ENCODE results near the gene ZNRF3. TPM values are rescaled to one million over a fixed set of nuclear protein-coding genes. Genes with fewer than 3 reads are reported as not detected.
A peak's percentile ranks its signal among the peaks of the same experiment; 100 is the strongest.
"Not testable (repeated sequence)": the region's sequence is repeated elsewhere in the genome, so short reads cannot be mapped to it uniquely, and the experiment has no call there.

ZNRF3 gene
- total RNA-seq, 8 experiments from 2014 or later = 3.0 to 11.3 (median 5.2) TPM

DNA sequence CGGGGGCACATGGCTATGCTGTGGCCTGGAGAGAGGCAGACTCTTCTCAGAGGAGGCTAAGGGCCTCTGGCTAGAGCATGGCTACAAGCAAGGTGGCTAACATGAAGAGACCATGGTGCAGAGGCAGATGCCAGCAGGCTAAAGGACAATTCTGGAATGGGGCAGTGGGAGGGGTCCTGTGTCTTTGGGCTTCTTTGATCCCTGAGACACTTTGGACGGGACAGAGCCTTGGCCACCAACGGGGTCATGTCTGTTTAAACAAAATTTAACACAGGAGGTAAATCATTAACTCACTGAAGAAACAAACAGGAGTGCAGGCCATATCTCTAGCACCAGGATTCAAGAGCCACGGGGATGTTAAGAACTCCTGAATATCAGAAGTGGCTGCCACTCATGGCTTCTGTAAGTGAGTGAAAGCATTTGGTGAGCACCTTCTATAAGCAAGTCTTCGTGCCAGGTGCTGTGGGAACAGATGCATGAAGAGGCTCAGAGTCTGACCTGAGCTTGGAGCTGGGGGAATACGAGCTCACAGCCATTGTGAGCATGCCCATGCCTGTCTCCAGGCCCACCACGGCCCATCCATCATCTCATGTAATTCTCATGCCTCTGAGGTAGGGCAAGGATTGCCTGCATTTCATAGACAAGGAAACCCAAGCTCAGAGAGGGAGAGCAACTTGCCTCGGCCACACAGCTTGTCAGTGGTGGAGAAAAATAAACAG lies 18.3 kb upstream of the ZNRF3 start:
- 0 to 65% (median 48%) methylated on average over 2 to 7 of the region's 8 CpGs; no CpG with 5 or more reads in 2 of the 10 experiments for WGBS, 10 experiments
- no peaks in the 10 kb centered on the region for H3K4me1 ChIP-seq (replicated peaks in 1 of 2)
- no peak for ATAC-seq (replicated peaks in 6 of 8)
- H3K4me3 ChIP-seq = no peak overlapping the region
- H3K27ac ChIP-seq = no peak overlapping the region
- in situ Hi-C loops (cut with MboI; ENCODE audit: low pct_unique_long_range_greater_than_20kb in 2 of 9, low sequenced_read_pairs in 9 of 9, unreplicated experiment in 9 of 9) = loop anchor here in 7 of 9 experiments (25.0 kb wide), 3 partner anchors 103 to 397 kb away; partner anchors contain the start of genes CCDC117 (in 1 of the 7), EWSR1 (in 1 of the 7) and RHBDD3 (in 1 of the 7)

DNA sequence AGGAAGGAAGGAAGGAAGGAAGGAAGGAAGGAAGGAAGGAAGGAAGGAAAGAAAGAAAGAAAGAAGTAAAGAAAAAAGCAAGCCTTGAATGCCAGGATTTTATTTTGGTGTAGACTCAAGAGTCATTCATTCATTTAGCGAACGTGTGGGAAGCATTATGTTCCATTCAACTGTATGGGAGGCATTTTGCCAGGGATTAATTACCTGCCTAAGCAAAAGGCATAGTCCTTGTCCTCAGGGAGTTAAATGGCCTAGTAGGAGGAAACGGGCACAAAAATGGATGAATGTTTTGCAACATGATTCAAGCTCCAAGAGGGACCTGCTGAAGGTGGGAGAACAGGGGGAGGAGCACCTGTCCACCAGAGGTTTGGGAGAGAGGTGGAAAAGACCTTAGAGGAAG lies 16.2 kb upstream of the ZNRF3 start:
- in situ Hi-C loops (cut with MboI; ENCODE audit: low pct_unique_long_range_greater_than_20kb in 2 of 9, low sequenced_read_pairs in 9 of 9, unreplicated experiment in 9 of 9) = loop anchor here in 7 of 9 experiments (25.0 kb wide), 3 partner anchors 105 to 395 kb away; partner anchors contain the start of genes CCDC117 (in 1 of the 7), EWSR1 (in 1 of the 7) and RHBDD3 (in 1 of the 7)
- Histone ChIP-seq H3K4me3 (no peak overlapping the region), H3K27ac (no peak overlapping the region), H3K4me1 (replicated peaks in 1 of 2) (no peaks in the 10 kb centered on the region)
- WGBS, 10 experiments = 76 to 80% (median 80%) methylated on average over 1 to 3 of the region's 3 CpGs; no CpG with 5 or more reads in 7 of the 10 experiments
- ATAC-seq (replicated peaks in 6 of 8) = no peak

DNA sequence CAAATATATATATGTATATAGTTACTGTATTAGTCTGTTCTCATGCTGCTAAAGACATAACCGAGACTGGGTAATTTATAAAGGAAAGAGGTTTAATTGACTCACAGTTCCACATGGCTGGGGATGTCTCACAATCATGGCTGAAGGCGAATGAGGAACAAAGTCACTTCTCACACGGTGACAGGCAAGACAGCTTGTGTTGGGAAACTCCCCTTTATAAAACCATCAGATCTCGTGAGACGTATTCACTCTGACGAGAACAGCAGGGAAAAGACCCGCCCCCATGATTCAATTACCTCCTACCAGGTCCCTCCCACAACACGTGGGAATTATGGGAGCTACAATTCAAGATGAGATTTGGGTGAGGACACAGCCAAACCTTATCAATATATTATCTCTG lies 15.0 kb upstream of the ZNRF3 start:
- not testable (repeated sequence) for H3K27ac ChIP-seq; H3K4me3 ChIP-seq; H3K4me1 ChIP-seq (replicated peaks in 1 of 2)
- ATAC-seq (replicated peaks in 6 of 8) = peak in 4 of 8 experiments; percentile 41 to 74 (median 56)
- WGBS, 10 experiments = 43 to 100% (median 68%) methylated on average over 1 to 8 of the region's 8 CpGs; no CpG with 5 or more reads in 2 of the 10 experiments
- in situ Hi-C loops (cut with MboI; ENCODE audit: low pct_unique_long_range_greater_than_20kb in 2 of 9, low sequenced_read_pairs in 9 of 9, unreplicated experiment in 9 of 9) = loop anchor here in 7 of 9 experiments (25.0 kb wide), 3 partner anchors 106 to 394 kb away; partner anchors contain the start of genes CCDC117 (in 1 of the 7), EWSR1 (in 1 of the 7) and RHBDD3 (in 1 of the 7)

DNA sequence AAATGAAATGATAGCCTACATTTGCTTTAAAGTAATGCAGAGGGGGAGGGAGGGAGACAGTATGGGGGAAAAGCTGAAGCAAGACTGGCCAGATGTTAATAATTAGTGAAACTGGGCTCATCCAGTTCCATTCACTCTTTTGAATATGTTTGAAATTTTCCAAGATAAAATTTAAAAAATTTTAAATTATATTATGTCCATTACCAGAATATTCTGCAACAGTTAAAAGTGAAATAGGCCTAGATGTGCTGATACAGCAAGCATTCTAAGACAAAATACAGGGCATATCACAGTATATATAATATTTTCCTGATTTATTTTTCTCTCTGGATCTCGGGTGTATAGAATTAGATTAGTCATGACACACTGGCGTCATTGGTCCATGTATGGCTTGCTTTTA lies 13.6 kb upstream of the ZNRF3 start:
- H3K4me1 ChIP-seq (replicated peaks in 1 of 2) = no peaks in the 10 kb centered on the region
- WGBS, 10 experiments = 43 to 100% (median 73%) methylated on average over 1 to 2 of the region's 2 CpGs; no CpG with 5 or more reads in 2 of the 10 experiments
- in situ Hi-C loops (cut with MboI; ENCODE audit: low pct_unique_long_range_greater_than_20kb in 2 of 9, low sequenced_read_pairs in 9 of 9, unreplicated experiment in 9 of 9) = loop anchor here in 7 of 9 experiments (25.0 kb wide), 3 partner anchors 107 to 393 kb away; partner anchors contain the start of genes CCDC117 (in 1 of the 7), EWSR1 (in 1 of the 7) and RHBDD3 (in 1 of the 7)
- H3K4me3 ChIP-seq = no peak overlapping the region
- no peak overlapping the region for H3K27ac ChIP-seq
- ATAC-seq (replicated peaks in 6 of 8) = peak in 3 of 8 experiments; percentile 23 to 29 (median 23)

DNA sequence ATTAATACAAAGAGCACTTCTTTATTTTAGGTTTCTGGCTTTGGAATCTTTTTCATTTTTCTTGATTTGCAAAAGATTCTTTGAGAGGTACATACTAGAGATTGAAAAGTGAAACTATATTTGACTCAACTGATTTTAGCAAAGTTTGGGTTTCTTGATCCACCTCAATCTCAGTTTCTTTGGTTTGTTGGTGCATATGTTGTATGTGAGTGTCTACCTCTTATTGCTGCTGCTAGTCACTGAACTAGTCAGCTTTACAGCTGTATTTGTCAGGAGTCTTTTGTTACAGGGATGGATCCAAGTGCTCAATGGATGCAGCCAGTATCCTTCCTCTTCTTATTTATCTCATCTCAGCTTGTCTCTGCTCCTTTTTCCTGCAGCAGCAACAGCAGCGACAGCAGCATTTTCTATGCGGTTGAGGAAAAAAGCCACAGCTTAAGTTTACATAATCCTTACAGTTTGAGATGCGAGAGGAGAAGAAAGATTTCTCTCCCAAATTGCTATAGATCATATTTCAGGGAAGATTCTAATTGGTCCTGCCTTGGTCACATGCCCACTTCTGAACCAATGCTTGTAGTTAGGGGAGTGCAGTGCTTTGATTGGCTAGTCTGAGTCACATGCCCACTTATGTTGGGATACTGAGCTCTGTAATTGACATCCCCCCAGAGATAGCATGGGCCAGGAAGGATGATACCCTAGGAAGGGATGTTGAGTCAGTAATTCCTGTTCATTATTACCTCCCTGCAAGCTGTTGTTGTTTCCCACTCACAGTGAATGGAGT lies 10.0 kb upstream of the ZNRF3 start:
- ATAC-seq (replicated peaks in 6 of 8) = peak in 5 of 8 experiments; percentile 40 to 78 (median 65)
- no peak overlapping the region for H3K4me3 ChIP-seq
- H3K27ac ChIP-seq = no peak overlapping the region
- whole genome bisulfite sequencing, 10 experiments = 56 to 100% (median 79%) methylated on average over 1 to 3 of the region's 3 CpGs; no CpG with 5 or more reads in 2 of the 10 experiments
- in situ Hi-C loops (cut with MboI; ENCODE audit: low pct_unique_long_range_greater_than_20kb in 2 of 9, low sequenced_read_pairs in 9 of 9, unreplicated experiment in 9 of 9) = loop anchor here in 7 of 9 experiments (25.0 kb wide), 3 partner anchors 111 to 389 kb away; partner anchors contain the start of genes CCDC117 (in 1 of the 7), EWSR1 (in 1 of the 7) and RHBDD3 (in 1 of the 7)
- H3K4me1 ChIP-seq (replicated peaks in 1 of 2) = no peaks in the 10 kb centered on the region

DNA sequence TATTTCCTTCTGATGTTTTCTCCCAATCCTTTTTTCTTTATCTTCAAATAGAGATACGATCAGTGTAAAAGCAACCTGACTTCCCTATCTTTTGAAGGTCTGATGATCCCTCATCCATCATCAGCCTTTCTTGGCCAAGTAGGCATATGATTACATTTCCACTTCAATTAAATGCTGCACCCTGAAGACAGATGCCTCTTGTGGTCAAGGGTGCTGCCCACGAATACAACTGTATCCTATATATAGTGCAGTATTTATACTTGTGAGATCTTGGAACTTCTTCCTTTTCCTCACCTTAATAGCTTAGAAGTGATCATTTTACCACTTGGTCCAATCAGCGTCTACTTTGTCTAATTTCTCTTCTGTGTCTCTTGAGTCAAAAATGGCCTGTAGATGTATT lies 9.3 kb upstream of the ZNRF3 start:
- Histone ChIP-seq H3K4me3 (no peak overlapping the region), H3K27ac (no peak overlapping the region), H3K4me1 (replicated peaks in 1 of 2) (no peaks in the 10 kb centered on the region)
- 57 to 100% (median 93%) methylated on average over 1 to 3 of the region's 3 CpGs; no CpG with 5 or more reads in 1 of the 10 experiments for WGBS, 10 experiments
- no peak for ATAC-seq (replicated peaks in 6 of 8)
- in situ Hi-C loops (cut with MboI; ENCODE audit: low pct_unique_long_range_greater_than_20kb in 2 of 9, low sequenced_read_pairs in 9 of 9, unreplicated experiment in 9 of 9) = loop anchor here in 7 of 9 experiments (25.0 kb wide), 3 partner anchors 112 to 388 kb away; partner anchors contain the start of genes CCDC117 (in 1 of the 7), EWSR1 (in 1 of the 7) and RHBDD3 (in 1 of the 7)

DNA sequence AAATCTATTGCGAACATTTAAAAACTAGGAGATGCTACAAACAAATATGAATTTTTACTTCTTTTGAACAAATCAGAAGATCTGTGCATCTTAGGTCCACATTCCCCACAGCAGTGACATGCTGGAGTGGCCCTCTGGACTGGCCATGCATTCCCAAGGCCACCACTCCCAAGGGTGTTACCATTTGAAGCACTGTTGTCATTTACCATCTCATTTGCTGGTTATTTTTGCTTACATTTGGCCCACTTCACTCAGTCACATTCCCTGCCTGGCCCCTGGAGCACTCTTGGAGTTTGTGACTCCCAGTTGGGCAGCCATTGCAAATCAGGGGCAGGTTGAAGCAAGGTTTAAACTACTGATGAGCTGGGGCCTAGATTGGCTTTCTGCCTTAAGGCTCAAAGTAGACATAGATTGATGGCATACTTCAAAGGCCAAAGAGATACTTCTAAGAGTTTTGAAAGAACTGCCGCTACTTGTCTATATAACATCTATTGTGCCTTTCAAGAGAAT lies 8.5 kb upstream of the ZNRF3 start:
- WGBS, 10 experiments = 80 to 100% (median 95%) methylated on average over 1 to 2 of the region's 2 CpGs
- no peak overlapping the region for H3K27ac ChIP-seq
- no peak overlapping the region for H3K4me3 ChIP-seq
- in situ Hi-C loops (cut with MboI; ENCODE audit: low pct_unique_long_range_greater_than_20kb in 2 of 9, low sequenced_read_pairs in 9 of 9, unreplicated experiment in 9 of 9) = loop anchor here in 7 of 9 experiments (25.0 kb wide), 3 partner anchors 113 to 387 kb away; partner anchors contain the start of genes CCDC117 (in 1 of the 7), EWSR1 (in 1 of the 7) and RHBDD3 (in 1 of the 7)
- peak in 2 of 8 experiments; percentile 59 to 73 for ATAC-seq (replicated peaks in 6 of 8)
- H3K4me1 ChIP-seq (replicated peaks in 1 of 2) = no peaks in the 10 kb centered on the region

DNA sequence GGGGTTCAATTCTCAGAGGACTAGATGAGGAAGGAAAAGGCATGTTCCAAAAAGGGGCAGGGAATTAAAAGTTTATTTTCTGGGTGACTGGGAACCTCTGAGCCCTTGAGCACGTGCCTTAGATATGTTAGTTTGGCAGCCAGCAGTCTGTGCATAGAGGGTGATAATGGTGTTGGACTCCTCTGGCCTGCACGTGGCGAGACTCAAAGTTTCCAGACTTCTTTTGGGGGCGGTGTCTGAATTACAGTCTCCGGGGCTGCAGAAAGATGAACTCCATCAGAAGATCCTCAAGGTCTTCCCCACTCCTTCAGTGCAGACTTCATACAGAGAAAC lies 861 bp upstream of the ZNRF3 start:
- peak in 4 of 8 experiments; percentile 1 to 30 (median 12) for ATAC-seq (replicated peaks in 6 of 8)
- H3K4me1 ChIP-seq (replicated peaks in 1 of 2) = peaks cover 3 to 8% of the 10 kb centered on the region in 2 donors
- no peak overlapping the region for H3K27ac ChIP-seq
- H3K4me3 ChIP-seq = peak overlapping the region; percentile 58 to 90 (median 66)
- in situ Hi-C loops (cut with MboI; ENCODE audit: low pct_unique_long_range_greater_than_20kb in 2 of 9, low sequenced_read_pairs in 9 of 9, unreplicated experiment in 9 of 9) = no loop called here
- 0 to 57% (median 17%) methylated on average over 1 to 5 of the region's 5 CpGs; no CpG with 5 or more reads in 3 of the 10 experiments for WGBS, 10 experiments

DNA sequence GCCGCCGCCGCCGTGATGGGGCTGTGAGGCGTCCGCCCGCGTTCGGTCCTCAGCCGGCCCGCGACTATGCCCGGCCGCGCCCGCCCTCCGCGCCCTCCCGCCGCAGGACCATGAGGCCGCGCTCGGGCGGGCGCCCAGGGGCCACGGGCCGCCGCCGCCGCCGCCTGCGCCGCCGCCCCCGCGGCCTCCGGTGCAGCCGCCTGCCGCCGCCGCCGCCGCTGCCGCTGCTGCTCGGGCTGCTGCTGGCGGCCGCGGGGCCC lies 215 bp downstream of the ZNRF3 start:
- no CpG with 5 or more reads among the region's 48 CpGs for WGBS, 10 experiments
- peak in 2 of 8 experiments; percentile 39 to 44 for ATAC-seq (replicated peaks in 6 of 8)
- in situ Hi-C loops (cut with MboI; ENCODE audit: low pct_unique_long_range_greater_than_20kb in 2 of 9, low sequenced_read_pairs in 9 of 9, unreplicated experiment in 9 of 9) = no loop called here
- peak overlapping the region; percentile 58 to 90 (median 66) for H3K4me3 ChIP-seq
- H3K27ac ChIP-seq = peak overlapping the region; percentile 32 to 46
- H3K4me1 ChIP-seq (replicated peaks in 1 of 2) = peaks cover 7 to 17% of the 10 kb centered on the region in 2 donors

DNA sequence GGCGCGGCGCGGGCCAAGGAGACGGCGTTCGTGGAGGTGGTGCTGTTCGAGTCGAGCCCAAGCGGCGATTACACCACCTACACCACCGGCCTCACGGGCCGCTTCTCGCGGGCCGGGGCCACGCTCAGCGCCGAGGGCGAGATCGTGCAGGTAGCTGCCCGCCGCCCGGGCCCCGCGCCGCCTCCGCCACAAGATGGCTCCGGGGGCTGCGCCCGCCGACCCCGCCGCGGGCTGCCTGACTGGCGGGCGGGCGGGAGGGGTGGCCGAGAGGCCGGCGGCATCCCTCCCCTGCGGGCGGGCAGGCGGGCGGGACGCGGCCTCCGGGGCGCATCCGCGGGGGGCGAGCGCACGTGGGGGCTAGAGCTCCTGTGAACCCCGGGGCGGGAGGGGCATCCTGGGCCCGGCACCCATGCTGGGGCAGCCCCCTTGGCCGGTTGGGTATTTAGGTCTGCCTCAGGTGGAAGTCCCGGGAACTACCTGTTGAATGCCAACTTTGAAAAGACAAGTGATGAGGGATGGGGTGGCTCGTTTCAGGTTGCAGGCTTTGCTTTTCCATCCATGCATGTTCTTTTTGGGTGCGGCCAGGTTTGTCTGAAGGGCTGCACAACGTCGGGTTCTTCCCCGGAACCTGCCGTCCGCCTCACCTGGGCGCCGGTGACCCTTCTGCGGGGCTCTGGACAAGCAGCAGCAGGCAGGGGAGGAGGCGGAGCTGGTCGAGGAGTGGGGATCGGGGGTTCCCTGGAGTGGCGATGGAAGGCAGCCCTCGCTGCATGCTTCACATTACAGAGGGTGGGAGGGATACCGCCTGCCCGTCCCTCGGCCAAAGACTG lies 760 bp downstream of the ZNRF3 start:
- peak overlapping the region; percentile 32 to 46 for H3K27ac ChIP-seq

DNA sequence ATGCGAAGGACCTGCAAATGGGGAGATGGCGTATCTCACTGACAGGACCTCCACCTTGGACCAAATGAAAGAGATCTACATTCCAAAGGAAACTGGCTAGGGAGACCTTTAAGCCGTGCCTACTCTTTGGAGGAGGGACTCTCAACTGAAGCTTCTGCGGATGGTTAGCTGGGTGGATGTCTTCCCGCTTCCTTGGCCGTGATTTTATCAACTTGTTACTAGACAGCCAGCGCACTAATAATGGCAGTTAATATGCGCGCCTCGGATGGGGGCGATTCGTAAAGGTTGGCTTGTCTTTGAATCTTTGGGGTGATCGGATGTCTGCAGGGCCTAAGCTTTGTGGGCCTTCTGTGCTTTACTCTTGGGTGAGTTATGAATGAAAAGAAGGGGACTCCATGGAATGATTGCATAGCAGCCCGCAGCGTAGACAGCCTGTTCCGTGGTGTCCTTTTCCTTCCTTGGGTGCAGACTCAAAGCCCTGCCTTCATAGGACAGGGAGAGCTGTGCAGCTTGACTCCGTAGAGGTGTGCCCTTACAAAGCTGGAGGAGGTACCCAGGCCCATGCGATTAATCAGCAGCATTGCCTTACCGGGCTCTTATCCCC lies 1.5 kb downstream of the ZNRF3 start:
- peak overlapping the region; percentile 58 to 90 (median 66) for H3K4me3 ChIP-seq
- H3K4me1 ChIP-seq (replicated peaks in 1 of 2) = peaks cover 7 to 17% of the 10 kb centered on the region in 2 donors
- ATAC-seq (replicated peaks in 6 of 8) = peak in 1 of 8 experiments; percentile 1
- in situ Hi-C loops (cut with MboI; ENCODE audit: low pct_unique_long_range_greater_than_20kb in 2 of 9, low sequenced_read_pairs in 9 of 9, unreplicated experiment in 9 of 9) = no loop called here
- 0 to 100% (median 4%) methylated on average over 1 to 9 of the region's 19 CpGs; no CpG with 5 or more reads in 1 of the 10 experiments for WGBS, 10 experiments
- H3K27ac ChIP-seq = no peak overlapping the region

More for the DNA sequence above, 760 bp downstream of the ZNRF3 start:
- 0% methylated on average over 1 to 2 of the region's 78 CpGs; no CpG with 5 or more reads in 7 of the 10 experiments for WGBS, 10 experiments
- in situ Hi-C loops (cut with MboI; ENCODE audit: low pct_unique_long_range_greater_than_20kb in 2 of 9, low sequenced_read_pairs in 9 of 9, unreplicated experiment in 9 of 9) = no loop called here
- Histone ChIP-seq H3K4me3 (peak overlapping the region; percentile 58 to 90 (median 66)), H3K4me1 (replicated peaks in 1 of 2) (peaks cover 7 to 17% of the 10 kb centered on the region in 2 donors)
- peak; percentile 19 to 44 (median 34) for ATAC-seq (replicated peaks in 6 of 8)
